ENCODE data around the gene PRDM16. TPM values are rescaled to one million over a fixed set of nuclear protein-coding genes. Genes with fewer than 3 reads are reported as not detected.

Gene PRDM16
- total RNA-seq, 4 donors from 2014 or later, result 5.4 to 13.2 (median 7.7) TPM

GRCh38 chr1:3381901-3382300 is 312.9 kb downstream of the PRDM16 start:
- H3K27ac ChIP-seq, result no peak overlapping the region
- no peaks in the 10 kb centered on the region for H3K4me1 ChIP-seq
- no peak for DNase-seq
- no peaks in the 10 kb centered on the region for H3K27me3 ChIP-seq
- TF ChIP-seq POLR2A (IDR thresholded peaks at IDR 0.05), result no peak
- TF ChIP-seq CTCF (IDR thresholded peaks at IDR 0.05), result no peak
- no peaks in the 10 kb centered on the region for H3K9me3 ChIP-seq
- H3K4me3 ChIP-seq, result no peak overlapping the region
- H3K36me3 ChIP-seq, result no peaks in the 10 kb centered on the region

- DNase-seq, result no peak
- TF ChIP-seq POLR2A (IDR thresholded peaks at IDR 0.05) (no peak), CTCF (IDR thresholded peaks at IDR 0.05) (no peak)
These were observed 313.5 kb downstream of the PRDM16 start for GRCh38 chr1:3382326-3383057.

GRCh38 chr1:3383679-3384078 is 314.7 kb downstream of the PRDM16 start:
- Histone ChIP-seq H3K4me3 (no peak overlapping the region), H3K27ac (no peak overlapping the region), H3K27me3 (no peaks in the 10 kb centered on the region), H3K36me3 (no peaks in the 10 kb centered on the region), H3K4me1 (no peaks in the 10 kb centered on the region), H3K9me3 (no peaks in the 10 kb centered on the region)
- no peak for DNase-seq
- TF ChIP-seq POLR2A (IDR thresholded peaks at IDR 0.05) (no peak), CTCF (IDR thresholded peaks at IDR 0.05) (no peak)

More at GRCh38 chr1:3382326-3383057, 313.5 kb downstream of the PRDM16 start:
- H3K9me3 ChIP-seq, result no peaks in the 10 kb centered on the region
- H3K36me3 ChIP-seq, result no peaks in the 10 kb centered on the region
- no peak overlapping the region for H3K4me3 ChIP-seq
- no peaks in the 10 kb centered on the region for H3K4me1 ChIP-seq
- H3K27ac ChIP-seq, result no peak overlapping the region
- no peaks in the 10 kb centered on the region for H3K27me3 ChIP-seq

GRCh38 chr1:3384407-3384806 is 315.4 kb downstream of the PRDM16 start:
- Histone ChIP-seq H3K4me3 (no peak overlapping the region), H3K36me3 (no peaks in the 10 kb centered on the region), H3K4me1 (no peaks in the 10 kb centered on the region), H3K27me3 (no peaks in the 10 kb centered on the region), H3K27ac (no peak overlapping the region), H3K9me3 (no peaks in the 10 kb centered on the region)
- no peak for TF ChIP-seq CTCF (IDR thresholded peaks at IDR 0.05)
- no peak for TF ChIP-seq POLR2A (IDR thresholded peaks at IDR 0.05)
- DNase-seq, result no peak

GRCh38 chr1:3386205-3387002 is 317.4 kb downstream of the PRDM16 start:
- no peaks in the 10 kb centered on the region for H3K36me3 ChIP-seq
- H3K27me3 ChIP-seq, result no peaks in the 10 kb centered on the region
- TF ChIP-seq POLR2A (IDR thresholded peaks at IDR 0.05) (no peak), CTCF (IDR thresholded peaks at IDR 0.05) (no peak)
- H3K4me3 ChIP-seq, result no peak overlapping the region
- no peaks in the 10 kb centered on the region for H3K9me3 ChIP-seq
- no peak overlapping the region for H3K27ac ChIP-seq
- DNase-seq, result no peak
- no peaks in the 10 kb centered on the region for H3K4me1 ChIP-seq
